SKM-1 (cell line): Measurements from ENCODE around the gene RASGEF1C.

Experiments used
- DNase-seq: peaks from one replicate; lab custom pipeline; 2025; ENCODE audit not compliant: unreplicated experiment; lab: John Stamatoyannopoulos, UW

The RASGEF1C gene

DNA sequence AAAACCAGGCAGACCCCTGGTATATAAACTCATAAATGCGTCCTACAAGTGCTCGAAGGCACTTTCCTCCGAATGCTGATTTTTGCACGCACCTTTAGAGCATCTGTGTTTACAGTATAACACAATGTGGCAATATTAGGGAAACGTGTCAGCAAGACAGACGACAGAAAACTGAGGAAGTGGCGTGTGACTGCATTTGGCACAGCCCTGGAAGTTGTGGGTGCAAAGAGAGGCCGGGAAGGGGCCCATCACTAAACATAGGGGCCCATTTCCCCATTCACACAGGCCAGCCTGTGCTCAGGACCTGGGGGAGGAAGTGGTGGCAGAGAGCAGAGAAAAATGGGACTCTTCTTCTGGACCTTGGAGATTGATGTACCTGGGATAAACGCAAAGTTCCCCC is 48.2 kb downstream of the RASGEF1C start:
- DNase-seq, result peak; percentile 90

DNA sequence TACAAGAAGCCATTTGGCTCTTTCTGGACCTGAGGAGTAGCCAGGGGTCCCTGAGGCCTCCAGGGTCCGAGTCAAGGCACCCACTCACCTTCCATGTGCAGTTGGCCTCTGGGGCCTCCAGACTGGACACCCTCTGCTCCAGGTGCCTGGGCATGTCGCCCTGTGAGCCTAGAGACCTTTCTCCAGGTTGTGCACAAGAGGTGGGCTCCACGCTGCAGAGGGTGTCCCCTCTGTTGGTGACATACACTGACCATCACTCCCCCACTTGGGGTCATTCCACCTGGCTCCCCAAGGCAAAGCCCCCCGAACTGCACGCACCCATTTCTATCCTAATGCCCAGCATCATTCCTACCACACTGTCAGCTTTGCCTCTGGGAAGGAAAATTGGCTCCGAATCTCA is 48.8 kb downstream of the RASGEF1C start:
- DNase-seq, result no peak

DNA sequence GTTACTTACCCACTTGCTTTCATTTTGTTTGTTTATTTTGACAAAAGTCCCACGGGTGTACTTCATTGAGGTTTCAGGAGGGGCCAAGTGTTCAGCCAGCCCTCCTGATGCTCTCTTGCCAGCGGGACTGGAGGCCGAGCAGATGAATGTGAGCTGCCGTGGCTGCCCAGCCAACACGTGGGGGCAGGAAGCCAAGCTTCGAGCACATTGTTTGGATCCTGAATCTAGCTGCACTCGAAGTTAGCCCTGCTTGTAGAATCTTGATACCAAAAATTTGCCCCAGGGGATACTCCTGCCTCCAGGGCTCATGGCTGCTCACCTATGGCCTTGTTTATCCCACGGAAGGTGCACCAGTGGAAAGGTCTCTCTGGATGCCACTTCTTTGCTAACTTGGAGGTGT is 49.3 kb downstream of the RASGEF1C start:
- no peak for DNase-seq

DNA sequence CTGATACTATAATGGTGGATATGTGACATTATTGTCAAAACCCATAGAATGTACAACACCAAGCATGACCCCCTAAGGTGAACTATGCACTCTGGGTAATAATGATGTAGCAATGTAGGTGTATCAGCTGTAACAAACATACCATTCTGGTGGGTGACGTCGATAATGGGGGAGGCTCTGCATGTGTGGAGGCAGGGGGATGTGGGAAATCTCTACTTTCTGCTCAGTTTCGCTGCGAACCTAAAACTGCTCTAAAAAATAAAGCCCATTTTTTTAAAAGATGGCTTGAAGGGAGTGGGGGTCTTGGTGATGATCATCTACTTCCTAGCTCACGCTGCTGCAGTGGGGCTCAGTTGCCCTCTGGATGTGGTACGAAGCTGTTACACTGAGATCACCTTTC is 51.1 kb downstream of the RASGEF1C start:
- no peak for DNase-seq

DNA sequence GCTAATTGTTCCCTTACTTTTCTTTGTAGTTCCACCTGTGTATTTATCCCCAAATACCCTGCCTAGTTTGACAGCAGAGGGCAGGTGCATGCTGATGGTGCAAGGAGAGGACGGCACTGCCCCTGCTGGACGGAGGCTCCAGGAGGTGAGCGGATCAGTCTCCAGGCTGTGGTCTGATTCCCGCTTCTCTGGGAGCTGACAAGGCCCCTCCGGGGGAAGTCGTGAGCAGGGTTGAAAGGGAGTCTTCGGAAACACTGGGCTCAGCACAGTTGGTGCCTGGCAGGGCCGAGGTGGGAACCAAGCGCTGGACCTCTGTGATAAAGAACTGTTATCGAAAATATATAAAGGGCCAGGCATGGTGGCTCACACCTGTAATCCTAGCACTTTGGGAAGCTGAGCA is 52.9 kb downstream of the RASGEF1C start:
- DNase-seq, result no peak

DNA sequence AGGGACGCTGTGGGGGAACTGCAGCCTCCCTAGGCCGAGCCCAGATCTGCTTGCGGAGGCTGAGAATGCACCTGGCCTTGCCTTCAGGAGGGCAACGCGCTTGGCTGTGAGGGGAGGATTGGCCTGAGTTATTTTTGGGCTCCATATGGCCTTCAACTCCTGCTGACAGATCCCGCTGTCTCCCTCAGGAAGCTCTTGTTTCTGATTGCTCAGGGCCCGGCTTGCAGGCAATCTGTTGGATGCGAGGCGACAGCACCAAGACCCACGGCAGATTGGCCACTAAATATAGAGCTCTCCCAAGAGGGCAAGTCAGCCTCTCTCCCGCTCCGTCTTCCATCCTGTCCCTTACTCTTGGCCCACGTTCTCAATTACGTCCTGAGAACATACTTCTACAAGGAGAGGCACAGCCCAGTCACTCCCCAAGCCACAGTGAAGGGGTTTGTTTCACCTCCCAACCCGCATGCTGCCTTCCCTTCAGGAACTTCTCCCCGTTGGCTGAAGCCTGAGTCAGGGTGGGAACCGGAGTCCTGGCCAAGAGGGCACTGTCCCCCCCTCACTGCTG is 53.6 kb downstream of the RASGEF1C start:
- no peak for DNase-seq

DNA sequence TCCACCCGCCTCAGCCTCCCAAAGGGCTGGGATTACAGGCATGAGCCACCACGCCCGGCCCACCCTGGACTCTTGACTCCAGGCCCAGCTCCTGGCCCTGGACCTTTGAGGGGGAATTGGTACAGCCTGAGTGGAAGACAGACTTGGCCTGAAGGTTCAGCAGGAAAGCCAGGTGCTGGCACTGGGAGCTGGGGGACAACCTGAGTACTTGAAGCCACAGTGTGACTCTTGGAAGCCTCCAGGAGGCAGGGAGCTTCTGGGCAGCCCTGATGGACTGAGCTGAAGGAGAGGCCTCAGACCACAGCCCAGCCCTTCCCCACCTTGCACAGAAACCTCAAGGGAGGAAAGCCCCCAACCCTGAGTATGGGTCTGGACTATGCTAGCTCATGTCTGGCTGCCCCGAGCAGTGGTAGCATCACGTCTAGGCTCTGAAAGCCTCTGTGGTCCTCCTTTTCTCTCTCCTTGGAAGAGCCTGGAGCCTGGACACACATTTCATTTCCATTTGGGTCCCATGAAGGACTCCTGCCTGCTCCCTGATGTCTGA is 54.1 kb downstream of the RASGEF1C start:
- no peak for DNase-seq

DNA sequence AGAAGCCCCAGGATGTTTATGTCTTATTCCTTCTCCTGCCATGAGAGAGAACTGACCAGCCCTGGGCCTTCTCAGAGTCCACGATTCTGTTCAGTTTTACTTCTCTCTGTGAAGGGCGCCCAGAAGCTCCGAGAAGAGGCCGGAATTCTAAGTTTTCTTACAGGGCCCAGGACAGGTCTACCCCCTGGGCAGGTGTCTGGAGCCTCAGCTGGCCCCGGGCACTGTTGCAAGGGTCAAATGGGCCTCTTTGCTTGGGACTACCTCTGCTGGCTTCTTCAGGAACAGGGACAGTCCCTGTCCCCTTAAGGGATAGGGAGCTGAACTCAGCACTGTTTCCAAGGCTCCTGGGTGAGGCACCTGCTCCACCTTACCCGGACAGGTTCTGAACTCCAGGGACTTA is 55.0 kb downstream of the RASGEF1C start:
- DNase-seq, result no peak

DNA sequence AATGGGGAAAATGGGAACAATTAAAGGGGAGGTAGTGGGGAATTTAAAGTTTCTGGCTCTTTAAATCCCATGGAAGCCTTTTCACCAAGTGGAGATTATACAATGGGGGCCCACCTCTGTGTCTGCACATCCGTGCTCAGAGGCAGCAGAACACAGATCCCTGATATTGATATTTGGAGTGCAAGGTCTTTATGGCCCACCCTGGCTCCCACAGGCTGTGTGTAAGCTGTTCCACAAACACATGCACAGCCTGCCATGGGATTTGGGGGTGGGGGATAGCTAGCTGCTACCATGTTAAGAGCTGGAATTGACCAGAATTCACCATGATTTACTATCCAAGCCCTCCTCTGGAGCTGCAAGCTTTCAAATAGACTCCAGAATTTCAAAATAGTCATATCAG is 55.9 kb downstream of the RASGEF1C start:
- DNase-seq, result no peak

DNA sequence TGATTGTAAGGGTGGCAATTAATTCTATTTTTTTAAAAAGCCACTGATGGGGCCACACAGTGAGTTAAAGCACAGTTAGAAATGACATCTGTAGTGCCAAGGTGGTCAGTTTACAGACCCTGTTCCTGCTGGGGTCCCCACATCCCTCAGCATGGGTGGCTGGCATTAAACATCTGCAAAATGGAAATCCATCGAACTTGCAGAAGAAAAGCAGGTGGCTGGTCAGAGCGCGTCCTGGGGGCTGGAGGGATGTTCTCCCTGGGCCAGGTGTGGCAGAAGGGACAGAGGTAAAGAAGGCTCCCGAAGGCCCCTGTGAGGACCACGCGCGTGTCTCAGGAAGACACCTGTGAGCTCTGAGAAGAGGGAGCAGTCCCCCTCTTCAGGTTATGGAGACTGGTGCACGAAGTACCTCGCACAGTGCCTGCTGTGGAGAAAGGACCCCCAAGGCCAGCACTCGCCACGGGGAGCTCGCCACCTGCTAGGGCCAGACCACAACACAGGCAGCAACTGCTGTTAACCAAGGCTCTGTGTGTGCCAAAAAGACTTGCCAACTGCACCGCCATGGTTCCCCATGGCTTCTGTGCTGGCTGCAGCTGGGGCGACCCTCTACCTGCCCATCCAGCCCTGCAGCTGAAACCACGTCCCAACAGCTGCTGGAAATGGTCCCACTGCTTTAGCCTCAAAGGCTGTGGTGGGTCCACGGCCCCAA is 65.2 kb downstream of the RASGEF1C start:
- no peak for DNase-seq

DNA sequence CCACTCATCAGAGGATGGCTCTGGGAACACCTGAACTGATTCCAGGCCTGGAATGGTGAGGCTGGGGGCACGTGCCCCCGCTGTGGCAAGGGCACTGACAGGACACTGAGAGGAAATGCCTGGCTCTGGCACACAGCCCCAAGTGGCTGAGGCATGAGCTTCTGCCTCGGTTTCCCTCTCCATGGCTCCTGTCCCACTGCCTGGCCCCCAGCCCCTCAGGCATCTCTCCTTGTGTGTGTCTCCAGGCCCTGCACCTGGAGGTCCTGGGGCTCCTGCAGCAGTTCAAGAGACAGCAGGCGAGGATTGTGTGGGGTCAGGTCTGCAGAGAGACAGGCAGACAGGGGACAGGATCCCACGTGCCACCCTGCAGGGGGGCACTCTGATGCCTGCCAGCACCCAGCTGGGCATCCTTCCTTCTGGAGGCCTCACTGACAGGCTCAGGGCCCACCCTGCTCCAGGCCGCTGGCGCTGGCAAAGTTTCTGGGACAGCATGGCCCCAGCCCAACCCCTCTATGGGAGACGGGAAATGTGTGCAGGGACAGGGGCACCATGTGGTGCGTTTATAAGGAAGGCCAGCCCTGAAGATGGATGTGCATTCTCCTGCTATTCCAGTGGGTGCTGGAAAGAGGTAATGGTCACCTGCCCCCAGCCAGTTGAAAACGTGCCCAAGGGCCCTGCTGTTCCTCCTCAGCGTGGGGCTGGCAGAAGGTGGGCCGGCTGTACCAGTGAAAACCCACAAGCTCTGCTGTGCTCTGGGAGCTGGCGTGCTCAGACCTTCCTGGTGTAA is 66.0 kb downstream of the RASGEF1C start:
- no peak for DNase-seq

DNA sequence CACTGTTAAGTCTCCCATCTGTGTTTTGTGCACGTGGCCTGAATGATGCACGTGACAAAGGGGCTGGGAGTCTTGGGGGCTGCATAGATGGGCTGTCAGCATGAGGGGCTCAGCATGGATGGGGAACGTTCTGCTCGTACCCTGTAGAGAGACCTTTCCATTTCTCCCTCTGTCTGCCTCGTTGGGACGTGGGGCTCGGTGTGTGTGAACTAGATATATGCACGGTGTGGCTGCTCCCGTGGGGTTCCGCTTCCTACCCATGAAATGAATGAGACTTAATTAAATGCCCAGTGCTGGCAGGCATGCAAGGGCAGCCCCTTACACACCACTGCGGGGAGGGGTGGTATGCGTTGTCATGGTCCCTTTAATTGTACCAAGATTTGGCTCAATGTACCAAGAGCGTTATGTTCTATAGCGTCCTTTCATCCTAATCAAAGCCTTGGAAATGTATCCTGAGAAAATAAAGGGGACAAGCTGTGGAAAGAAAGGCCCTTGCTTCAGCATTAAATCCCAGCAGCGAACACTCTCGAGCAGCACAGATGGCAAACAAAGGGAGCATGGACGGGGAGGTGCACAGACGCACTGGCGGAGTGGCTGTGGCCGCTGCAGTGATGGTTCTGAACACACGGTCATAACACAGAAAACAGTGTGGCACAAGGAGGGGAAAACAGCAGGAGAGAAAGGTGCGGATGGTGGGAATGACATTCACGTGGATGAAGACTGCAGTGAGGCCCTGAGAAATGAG is 66.8 kb downstream of the RASGEF1C start:
- DNase-seq, result no peak

DNA sequence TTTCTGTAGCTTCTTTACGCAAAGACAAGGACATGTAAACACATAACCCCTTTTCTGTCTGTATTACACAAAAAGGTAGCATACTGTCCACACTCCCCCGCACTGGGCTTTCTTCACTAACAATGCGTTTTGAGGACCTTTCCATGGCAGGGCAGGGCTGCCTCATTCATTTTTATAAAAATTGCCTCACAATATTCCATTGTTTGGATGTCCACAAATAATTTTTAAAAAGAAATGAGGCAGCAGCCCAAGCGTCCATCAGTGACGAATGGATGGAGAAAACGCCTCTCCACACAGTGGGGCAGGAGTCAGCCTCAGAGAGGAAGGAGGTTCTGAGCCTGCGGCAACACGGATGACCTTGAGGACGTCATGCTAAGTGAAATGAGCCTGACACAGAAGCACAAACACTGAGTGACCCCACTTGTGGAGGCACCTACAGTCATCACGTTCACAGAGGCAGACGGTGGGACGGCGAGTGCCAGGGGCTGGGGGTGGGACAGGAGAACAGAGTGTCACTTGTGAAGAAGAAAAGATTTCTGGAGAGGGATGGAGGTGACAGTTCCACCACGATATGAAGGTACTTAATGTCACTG is 67.8 kb downstream of the RASGEF1C start:
- DNase-seq, result no peak

DNA sequence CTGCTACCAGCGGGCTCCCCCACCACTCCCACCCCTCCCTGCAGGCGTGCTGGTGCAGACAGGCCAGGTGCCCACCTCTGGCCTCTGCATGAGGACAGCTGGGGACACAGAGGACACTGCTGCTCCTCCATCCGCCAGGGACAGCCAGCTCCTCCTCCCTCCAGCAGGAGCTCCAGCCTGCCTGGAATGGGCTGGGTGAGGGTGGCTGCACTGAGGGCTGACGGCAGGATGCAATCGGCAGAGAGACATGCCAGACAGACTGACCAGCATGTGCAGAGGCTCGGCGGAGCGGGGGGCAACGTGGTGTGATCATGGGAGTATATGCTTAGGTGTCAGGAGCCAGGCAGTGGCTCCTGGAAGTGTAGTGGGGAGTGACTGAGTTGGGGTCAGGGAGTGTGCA is 68.4 kb downstream of the RASGEF1C start:
- DNase-seq, result no peak

DNA sequence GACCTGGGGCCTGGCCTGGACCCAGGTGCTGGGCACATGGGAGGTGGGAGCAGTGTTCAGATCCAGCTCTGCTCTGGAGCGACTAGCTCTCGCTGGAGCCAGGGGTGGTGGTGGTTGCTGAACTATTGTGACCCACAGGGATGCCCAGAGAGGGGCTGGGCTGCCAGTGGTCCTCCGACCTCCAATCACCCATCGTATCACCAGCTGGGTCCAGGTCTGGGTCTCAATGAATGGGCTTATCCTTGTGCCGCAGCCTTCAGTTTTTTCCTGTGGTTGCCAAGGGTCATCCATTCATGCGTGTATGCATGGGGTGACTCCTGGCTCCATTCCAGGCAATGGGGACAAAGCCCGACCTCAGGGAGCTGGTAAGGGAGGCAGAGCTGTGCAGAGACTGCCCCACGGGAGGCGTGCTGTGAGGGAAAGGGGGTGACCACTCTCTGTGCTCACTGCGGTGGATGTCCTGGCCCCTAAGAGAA is 68.9 kb downstream of the RASGEF1C start:
- no peak for DNase-seq

DNA sequence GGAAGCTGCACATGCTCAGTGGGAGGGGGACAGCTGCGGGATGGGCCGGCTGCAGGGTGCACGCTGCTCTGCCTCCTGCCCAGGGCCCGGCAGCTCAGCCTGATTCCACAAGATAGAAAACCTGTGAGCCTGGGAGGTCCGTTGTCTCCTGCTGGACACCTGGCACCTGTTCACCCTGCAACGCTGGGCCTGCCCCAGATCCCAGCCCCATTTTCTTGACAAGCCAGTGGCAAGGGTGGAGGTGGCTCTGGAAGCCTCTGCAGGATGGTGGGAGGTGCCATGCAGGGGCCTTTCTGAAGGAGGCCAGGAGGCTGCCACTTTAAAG is 69.3 kb downstream of the RASGEF1C start:
- no peak for DNase-seq

DNA sequence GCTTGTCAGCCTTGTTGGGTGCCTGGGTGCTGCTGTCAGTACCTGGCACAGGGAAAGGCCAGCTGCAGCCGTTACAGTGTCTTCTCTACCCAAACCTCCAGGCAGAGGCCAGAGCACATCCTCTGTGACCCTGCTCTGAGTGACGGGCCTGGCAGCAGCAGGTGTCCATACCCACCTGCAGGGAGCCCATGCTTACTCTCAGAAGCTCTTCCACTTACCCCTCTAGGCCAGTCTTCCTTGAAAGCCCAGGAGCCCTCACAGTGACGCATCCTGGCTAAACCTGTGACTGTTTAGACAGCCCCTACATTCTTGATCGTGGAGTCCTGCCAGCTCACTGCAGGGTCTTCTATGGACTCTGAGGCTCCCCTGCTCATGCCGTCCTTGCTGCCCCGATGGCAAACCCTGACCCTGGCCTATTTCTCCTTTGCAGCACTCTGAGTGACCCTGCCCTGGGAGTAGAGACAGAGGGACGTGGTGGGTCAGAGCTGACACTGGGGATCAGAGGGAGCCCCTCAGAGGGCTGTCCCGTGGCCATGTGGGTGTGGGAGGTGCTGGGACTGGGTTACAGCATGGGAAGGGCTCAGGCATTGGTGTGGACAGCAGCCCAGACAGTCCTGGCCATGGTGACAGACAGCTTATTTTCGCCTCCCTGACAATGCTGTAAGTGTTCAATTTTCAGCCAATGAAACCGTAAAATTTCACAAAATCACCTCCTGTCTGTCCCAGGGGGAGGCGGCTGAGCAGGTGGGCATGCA is 69.9 kb downstream of the RASGEF1C start:
- no peak for DNase-seq

DNA sequence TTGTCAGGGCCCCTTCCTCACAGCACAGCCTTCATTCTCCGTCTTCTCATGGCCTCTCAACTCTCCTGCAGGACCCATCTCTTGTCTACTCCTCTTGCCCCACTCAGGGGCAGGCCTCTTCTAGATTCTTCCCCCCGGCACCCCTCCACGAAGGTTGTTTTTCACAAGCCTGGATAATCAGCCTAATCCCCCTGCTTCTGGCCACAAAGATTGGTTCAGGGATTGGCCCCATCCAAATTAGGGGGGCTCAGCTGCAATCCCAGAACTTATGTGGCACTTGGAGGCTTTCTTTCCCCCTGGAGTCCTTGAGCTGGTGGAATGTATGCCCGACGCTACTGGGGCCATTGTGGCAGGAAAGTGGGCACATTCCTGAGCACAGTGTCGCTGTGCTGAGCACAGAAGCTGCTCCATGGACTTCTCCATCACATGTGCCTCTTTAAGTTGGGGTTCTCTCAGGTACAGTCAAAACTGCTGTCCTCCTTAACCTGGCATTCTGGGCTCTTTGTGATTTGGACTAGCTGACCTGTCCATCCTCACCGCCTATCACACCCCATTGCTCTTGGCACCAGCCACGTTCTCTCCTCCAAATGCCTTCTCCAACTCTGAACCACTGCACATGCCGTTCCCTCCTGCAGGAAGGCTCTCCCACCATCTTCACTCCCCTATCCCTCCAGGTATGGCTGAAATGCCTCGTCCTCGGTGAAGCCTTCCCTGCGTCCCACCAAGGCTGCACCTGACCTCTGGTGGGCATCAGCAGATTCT is 70.6 kb downstream of the RASGEF1C start:
- no peak for DNase-seq

DNA sequence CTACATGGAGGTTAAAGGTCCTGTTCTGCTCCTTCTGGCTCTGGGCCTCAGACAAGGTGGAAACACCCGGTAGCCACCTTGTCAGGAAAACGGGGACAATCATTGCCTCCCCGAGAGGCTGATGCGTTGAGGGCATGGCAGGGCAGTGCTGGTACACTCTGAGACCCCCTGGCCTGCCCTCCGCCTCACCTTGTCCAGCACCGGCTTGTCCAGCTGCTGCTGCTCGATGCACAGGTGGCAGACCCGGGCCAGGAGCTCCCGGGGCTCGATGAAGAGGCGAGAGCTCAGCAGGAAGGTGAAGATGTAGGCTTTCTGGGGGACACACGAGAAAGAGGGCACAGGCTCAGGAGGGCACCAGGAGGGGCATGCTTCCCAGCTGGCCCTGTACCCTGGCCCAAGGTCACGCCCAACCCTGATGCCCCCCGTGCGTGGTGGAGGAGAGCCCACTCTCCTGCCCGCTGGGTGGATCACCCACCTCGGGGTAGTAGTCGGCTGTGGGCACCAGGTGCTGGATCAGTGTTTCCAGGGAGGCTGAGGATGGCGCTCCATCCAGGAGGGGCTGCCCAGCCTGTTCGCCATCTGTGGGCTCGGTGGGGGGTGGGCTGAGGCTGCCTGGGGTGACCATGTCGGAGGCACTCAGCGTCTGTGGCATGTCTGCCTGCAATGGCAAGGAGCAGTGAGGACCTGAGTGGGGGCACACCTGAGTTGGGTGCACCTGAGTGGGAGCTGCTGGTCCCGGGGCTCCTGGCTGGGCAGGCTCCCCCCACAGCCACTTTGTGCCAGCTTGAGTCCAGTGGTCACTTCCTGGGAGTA is 71.4 kb downstream of the RASGEF1C start:
- no peak for DNase-seq
